B cell (primary cell): ENCODE results near the gene JCHAIN. TPM values are rescaled to one million over a fixed set of nuclear protein-coding genes. Genes with fewer than 3 reads are reported as not detected.

Source experiments
- ATAC-seq: fragments of 200-7000 bp; cut with Tn5 transposase; one replicate; pipeline ENCODE4 v1.10.0; 2021; ENCODE audit warnings: low read depth, mild to moderate bottlenecking, moderate number of reproducible peaks, moderate library complexity
- CTCF ChIA-PET: fragments of 350-600 bp; sonication (Branson Sonifier 250); formaldehyde crosslinking; loops from one replicate; lab custom pipeline; 2021; ENCODE audit warnings: antibody characterized with exemption, inconsistent platforms; lab: Charles Lee
- POLR2A ChIA-PET: fragments of 350-600 bp; sonication (Branson Sonifier 250); formaldehyde crosslinking; loops from one replicate; lab custom pipeline; 2021; ENCODE audit warnings: antibody characterized with exemption; lab: Charles Lee
- DNase-seq: peaks from one replicate; pipeline ENCODE4 v3.0.0; 2013
- H2AFZ ChIP-seq: 2 replicates; pipeline ENCODE4 v1.6.1; 2012; ENCODE audit warnings: mild to moderate bottlenecking, low read depth, low read length; ENCODE audit not compliant: insufficient read depth, poor library complexity, severe bottlenecking
- H3K27ac ChIP-seq, 2 donors: 1 replicate in 1 of 2; 2 replicates in 1 of 2; pipeline ENCODE4 v1.5.1; 2012 to 2013; ENCODE audit warnings: low read length in 2 of 2, mild to moderate bottlenecking in 2 of 2, moderate library complexity in 1 of 2
- H3K27me3 ChIP-seq, 4 experiments: fragments of 200-600 bp in 1 of 4; sonication (generic) in 1 of 4; replicated peaks in 1 of 4; 1 replicate in 2 of 4; 2 replicates in 2 of 4; pipeline versions ENCODE4 v1.6.1 to v1.7.0; 2013 to 2016; ENCODE audit warnings: low read length in 3 of 4, mild to moderate bottlenecking in 2 of 4, mixed read lengths in 1 of 4, moderate library complexity in 1 of 4; ENCODE audit not compliant: insufficient read depth in 4 of 4, control insufficient read depth in 3 of 4; ENCODE audit errors: control extremely low read depth in 1 of 4
- H3K36me3 ChIP-seq, 2 experiments: replicated peaks in 1 of 2; 1 replicate in 1 of 2; 2 replicates in 1 of 2; pipeline versions ENCODE4 v1.6.1 to v1.7.1; 2013; ENCODE audit warnings: low read length in 1 of 2; ENCODE audit not compliant: insufficient read depth in 2 of 2, control insufficient read depth in 1 of 2; ENCODE audit errors: control extremely low read depth in 1 of 2, extremely low read depth in 1 of 2
- H3K4me1 ChIP-seq, 2 donors: fragments of 200-600 bp in 1 of 2; sonication (generic) in 1 of 2; 1 replicate in 1 of 2; 2 replicates in 1 of 2; pipeline versions ENCODE4 v1.5.1 to v1.6.1; 2013 to 2017; ENCODE audit warnings: low read length in 2 of 2; ENCODE audit not compliant: control insufficient read depth in 2 of 2, insufficient read depth in 2 of 2
- H3K4me2 ChIP-seq: replicated peaks from 2 replicates; pipeline ENCODE3; 2012; ENCODE audit warnings: mild to moderate bottlenecking, low read depth, low read length; ENCODE audit not compliant: poor library complexity, severe bottlenecking
- H3K4me3 ChIP-seq, 5 experiments: fragments of 200-600 bp in 1 of 5; sonication (generic) in 1 of 5; 1 replicate in 3 of 5; 2 replicates in 2 of 5; pipeline versions ENCODE4 v1.5.1 to v1.7.0; 2011 to 2016; ENCODE audit warnings: low read length in 4 of 5, mild to moderate bottlenecking in 4 of 5, low read depth in 2 of 5, control low read depth in 1 of 5, moderate library complexity in 1 of 5; ENCODE audit not compliant: insufficient read depth in 1 of 5; ENCODE audit errors: control extremely low read depth in 1 of 5, extremely low read depth in 1 of 5
- H3K79me2 ChIP-seq: fragments of 200-600 bp; sonication (generic); one replicate; pipeline ENCODE4 v1.6.0; 2016; ENCODE audit warnings: low read length; ENCODE audit not compliant: control insufficient read depth, insufficient read depth
- H3K9ac ChIP-seq: fragments of 200-600 bp; sonication (generic); 2 replicates; pipeline ENCODE4 v1.6.1; 2017; ENCODE audit warnings: mild to moderate bottlenecking, low read length, moderate library complexity
- H3K9me3 ChIP-seq, 3 donors: one replicate each; pipeline versions ENCODE4 v1.6.1 to v1.7.1; 2013; ENCODE audit warnings: low read length in 2 of 3; ENCODE audit not compliant: control insufficient read depth in 2 of 3, insufficient read depth in 1 of 3; ENCODE audit errors: control extremely low read depth in 1 of 3
- H4K20me1 ChIP-seq: 2 replicates; pipeline ENCODE4 v1.6.0; 2012; ENCODE audit warnings: mild to moderate bottlenecking, low read length; ENCODE audit not compliant: insufficient read depth, control insufficient read depth, poor library complexity, severe bottlenecking
- H3K27ac Mint-ChIP-seq: one replicate; pipeline ENCODE4 v1.8.0; 2021; ENCODE audit warnings: mixed read lengths
- H3K27me3 Mint-ChIP-seq: one replicate; pipeline ENCODE4 v1.8.0; 2021; ENCODE audit warnings: mixed read lengths
- H3K4me1 Mint-ChIP-seq: one replicate; pipeline ENCODE4 v1.8.0; 2021; ENCODE audit warnings: mixed read lengths
- H3K4me3 Mint-ChIP-seq: one replicate; pipeline ENCODE4 v1.8.0; 2021; ENCODE audit warnings: mixed read lengths
- H3K9me3 Mint-ChIP-seq: one replicate; pipeline ENCODE4 v1.8.0; 2022; ENCODE audit warnings: mixed read lengths; ENCODE audit not compliant: insufficient read depth
- CTCF ChIP-seq: fragments of 200-600 bp; IDR thresholded peaks from one replicate; pipeline ENCODE4 v1.8.0; 2022; ENCODE audit warnings: antibody characterized with exemption, mild to moderate bottlenecking
- EZH2 ChIP-seq: IDR thresholded peaks from 2 replicates; pipeline ENCODE4 v1.6.1; 2012; ENCODE audit warnings: borderline replicate concordance, low read depth, mild to moderate bottlenecking, moderate library complexity, low read length; ENCODE audit not compliant: insufficient read depth, poor library complexity, severe bottlenecking
- WGBS: methylation state at CpG from one replicate; pipeline ENCODE4 v1.1.5; 2013; ENCODE audit warnings: missing lambda C conversion rate; ENCODE audit not compliant: insufficient coverage; 5-methylcytosine and 5-hydroxymethylcytosine counted together
- intact Hi-C: fragments of 100-400 bp; cut with micrococcal nuclease; formaldehyde crosslinking; loops from one replicate; pipeline ENCODE4 v1.10.0; 2022
- polyA plus RNA-seq: library from polyadenylated mRNA; depleted of rRNA; stranded (reverse); fragments of >200 nt; gene quantifications from 2 replicates; pipeline ENCODE4 v1.2.3, GENCODE V29; 2012
- total RNA-seq, 2 donors: library from RNA; stranded (reverse); fragments of 120-200 nt in 1 of 2; gene quantifications; 1 replicate in 1 of 2; 2 replicates in 1 of 2; pipeline versions ENCODE4 v1.2.3 to v1.2.4, GENCODE V29; 2013 to 2022

The JCHAIN gene
- total and polyA plus RNA-seq, 2 donors (not counting 1 experiment from before 2014, with no cell fraction given) = 90.8 to 441 TPM

GRCh38 chr4:70712604-70713452 lies 46.5 kb upstream of the JCHAIN start:
- Histone ChIP-seq H3K4me1 (peaks cover 45 to 48% of the 10 kb centered on the region in 2 donors), H3K4me2 (peak overlapping the region; percentile 69), H3K27me3 (no peaks in the 10 kb centered on the region), H3K4me3 (peak overlapping the region in 1 of 5 experiments; percentile 8), H3K9me3 (no peaks in the 10 kb centered on the region), H3K79me2 (peaks cover 86% of the 10 kb centered on the region), H3K9ac (peak overlapping the region; percentile 41), H2AFZ (peak overlapping the region; percentile 3), H3K27ac (peak overlapping the region; percentile 65 to 85), H3K36me3 (no peaks in the 10 kb centered on the region), H4K20me1 (no peaks in the 10 kb centered on the region)
- ChIA-PET CTCF (interaction anchor here (0.6 to 1.6 kb wide), 3 partner anchors 23 to 35 kb away, joined by 3 to 5 read pairs (median 3); no protein-coding TSS in a partner anchor), POLR2A (interaction anchor here (0.6 to 1.0 kb wide), 2 partner anchors 9 to 156 kb away, joined by 3 read pairs; no protein-coding TSS in a partner anchor)
- ATAC-seq (no peak), DNase-seq (no peak)
- peak overlapping the region; percentile 83 for H3K4me3 Mint-ChIP-seq
- intact Hi-C loops = no loop called here
- 96% methylated on average over 4 of the region's 7 CpGs for WGBS
- H3K27ac Mint-ChIP-seq = peak overlapping the region; percentile 93
- no peaks in the 10 kb centered on the region for H3K27me3 Mint-ChIP-seq
- TF ChIP-seq EZH2 (no peak), CTCF (no peak)
- H3K9me3 Mint-ChIP-seq = no peaks in the 10 kb centered on the region
- peaks cover 54% of the 10 kb centered on the region for H3K4me1 Mint-ChIP-seq

- CTCF ChIA-PET = interaction anchor here (0.6 to 1.6 kb wide), 2 partner anchors 23 to 34 kb away, joined by 3 to 5 read pairs; no protein-coding TSS in a partner anchor
- POLR2A ChIA-PET = no interaction called here
- H3K9ac ChIP-seq = no peak overlapping the region
- no peak overlapping the region for H3K4me2 ChIP-seq
- Mint-ChIP-seq H3K27ac (peak overlapping the region; percentile 72), H3K9me3 (no peaks in the 10 kb centered on the region), H3K4me3 (no peak overlapping the region), H3K27me3 (no peaks in the 10 kb centered on the region), H3K4me1 (peaks cover 49% of the 10 kb centered on the region)
- intact Hi-C loops = no loop called here
- peak overlapping the region in 1 of 2 donors; percentile 85 for H3K27ac ChIP-seq
- ATAC-seq (no peak), DNase-seq (no peak)
- H2AFZ ChIP-seq = no peak overlapping the region
- H3K36me3 ChIP-seq = no peaks in the 10 kb centered on the region
- TF ChIP-seq CTCF (no peak), EZH2 (no peak)
- H3K27me3 ChIP-seq = no peaks in the 10 kb centered on the region
- no CpG with 5 or more reads among the region's 3 CpGs for WGBS
- peaks cover 45 to 50% of the 10 kb centered on the region in 2 donors for H3K4me1 ChIP-seq
- H3K9me3 ChIP-seq = no peaks in the 10 kb centered on the region
- peaks cover 85% of the 10 kb centered on the region for H3K79me2 ChIP-seq
- H4K20me1 ChIP-seq = no peaks in the 10 kb centered on the region
- no peak overlapping the region for H3K4me3 ChIP-seq
These were observed 45.8 kb upstream of the JCHAIN start for GRCh38 chr4:70712150-70712549.
